Measurements from ENCODE around the gene SNTG2. TPM values are rescaled to one million over a fixed set of nuclear protein-coding genes. Genes with fewer than 3 reads are reported as not detected.

Gene SNTG2
- total RNA-seq, 2 donors from 2014 or later = 0.72 to 1.0 TPM

DNA sequence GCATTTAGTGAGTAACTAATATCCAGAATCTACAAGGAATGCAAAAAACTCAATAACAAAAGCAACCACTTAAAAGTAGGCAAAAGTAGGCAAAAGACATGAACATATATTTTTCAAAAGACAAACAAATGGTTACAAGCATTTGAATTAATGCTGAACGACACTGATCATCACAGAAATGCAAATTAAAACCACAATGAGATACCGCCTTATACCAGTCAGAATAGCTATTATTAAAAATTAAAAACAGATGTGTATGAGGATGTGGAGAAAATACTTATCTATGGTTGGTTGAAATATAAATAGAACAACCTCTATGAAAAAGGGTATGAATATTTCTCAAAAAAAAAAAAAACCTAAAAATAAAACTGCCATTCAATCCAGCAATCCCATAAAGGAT, 51.7 kb downstream of the SNTG2 start:
- no peak for DNase-seq
- H3K9ac ChIP-seq (ENCODE audit: low read depth in 2 of 2, low read length in 2 of 2) = no peak overlapping the region
- H3K9me3 ChIP-seq = no peaks in the 10 kb centered on the region
- H3K4me1 ChIP-seq = no peaks in the 10 kb centered on the region
- no peaks in the 10 kb centered on the region for H3K27me3 ChIP-seq
- H3K36me3 ChIP-seq = no peaks in the 10 kb centered on the region
- no peak for TF ChIP-seq CTCF (IDR thresholded peaks at IDR 0.05)
- H3K27ac ChIP-seq = no peak overlapping the region
- intact Hi-C loops (cut with DNase I) = no loop called here
- H3K4me3 ChIP-seq = no peak overlapping the region

GRCh38 chr2:1004398-1004797, 53.7 kb downstream of the SNTG2 start:
- DNase-seq = no peak
- H3K9me3 ChIP-seq = no peaks in the 10 kb centered on the region

DNA sequence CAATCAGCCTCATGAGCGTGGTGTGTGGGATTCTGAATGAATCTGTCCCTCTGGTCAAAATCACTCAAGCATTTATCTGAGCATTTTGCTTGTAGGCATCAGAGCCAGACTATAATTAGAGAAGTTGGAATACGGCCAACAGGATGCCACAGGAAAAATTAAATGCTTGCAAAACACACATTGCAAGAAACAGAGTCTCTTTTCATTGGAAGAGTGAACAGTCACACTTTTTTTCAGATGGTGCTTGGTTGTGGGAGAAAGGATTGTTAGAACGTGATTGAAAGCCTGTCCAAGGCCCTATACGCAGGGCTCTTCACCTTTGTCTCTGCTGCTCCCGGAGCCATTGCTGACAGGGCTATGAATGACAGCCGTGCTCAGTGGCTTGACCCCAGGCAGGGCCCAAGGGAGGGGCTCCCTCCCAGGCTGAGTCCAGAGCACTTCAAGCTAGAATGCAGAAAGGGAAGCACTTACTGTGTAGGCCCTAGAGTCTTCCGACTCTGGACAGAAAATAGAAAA, 59.8 kb downstream of the SNTG2 start:
- no peak overlapping the region for H3K9ac ChIP-seq (ENCODE audit: low read depth in 2 of 2, low read length in 2 of 2)
- no peak for DNase-seq

More at GRCh38 chr2:1004398-1004797, 53.7 kb downstream of the SNTG2 start:
- no peaks in the 10 kb centered on the region for H3K27me3 ChIP-seq
- H3K27ac ChIP-seq = no peak overlapping the region
- no peak for TF ChIP-seq CTCF (IDR thresholded peaks at IDR 0.05)
- H3K4me3 ChIP-seq = no peak overlapping the region
- intact Hi-C loops (cut with DNase I) = no loop called here
- H3K4me1 ChIP-seq = no peaks in the 10 kb centered on the region
- no peaks in the 10 kb centered on the region for H3K36me3 ChIP-seq
- no peak overlapping the region for H3K9ac ChIP-seq (ENCODE audit: low read depth in 2 of 2, low read length in 2 of 2)

GRCh38 chr2:1011006-1011405, 60.4 kb downstream of the SNTG2 start:
- Histone ChIP-seq H3K4me3 (no peak overlapping the region), H3K9ac (ENCODE audit: low read depth in 2 of 2, low read length in 2 of 2) (no peak overlapping the region), H3K27me3 (no peaks in the 10 kb centered on the region), H3K9me3 (no peaks in the 10 kb centered on the region), H3K27ac (no peak overlapping the region), H3K4me1 (no peaks in the 10 kb centered on the region), H3K36me3 (no peaks in the 10 kb centered on the region)
- DNase-seq = no peak
- no peak for TF ChIP-seq CTCF (IDR thresholded peaks at IDR 0.05)
- intact Hi-C loops (cut with DNase I) = no loop called here

More for the DNA sequence above, 59.8 kb downstream of the SNTG2 start:
- H3K9me3 ChIP-seq = no peaks in the 10 kb centered on the region
- H3K27ac ChIP-seq = no peak overlapping the region
- H3K4me1 ChIP-seq = no peaks in the 10 kb centered on the region
- intact Hi-C loops (cut with DNase I) = no loop called here
- no peaks in the 10 kb centered on the region for H3K36me3 ChIP-seq
- no peak overlapping the region for H3K4me3 ChIP-seq
- no peak for TF ChIP-seq CTCF (IDR thresholded peaks at IDR 0.05)
- H3K27me3 ChIP-seq = no peaks in the 10 kb centered on the region

DNA sequence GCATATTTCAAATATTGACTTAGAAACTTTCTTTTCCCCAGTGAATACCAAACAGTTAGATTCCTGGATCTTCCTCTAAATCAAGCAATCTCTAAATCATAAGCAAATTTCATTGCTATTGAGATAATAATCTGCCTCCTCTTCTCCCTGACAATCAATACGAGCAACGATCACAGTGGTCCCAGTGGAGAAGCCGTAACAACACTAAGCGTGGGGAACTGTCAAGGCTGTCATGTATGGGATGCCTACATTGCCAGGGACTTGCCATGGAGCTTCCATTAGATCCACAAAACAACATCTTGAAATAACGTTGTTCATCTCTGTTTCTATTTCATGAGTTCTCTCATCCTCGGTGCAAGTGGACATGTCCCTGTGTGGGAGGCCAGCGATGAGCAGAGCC, 61.3 kb downstream of the SNTG2 start:
- no peak overlapping the region for H3K4me3 ChIP-seq
- no peak for TF ChIP-seq CTCF (IDR thresholded peaks at IDR 0.05)
- intact Hi-C loops (cut with DNase I) = no loop called here
- no peak overlapping the region for H3K9ac ChIP-seq (ENCODE audit: low read depth in 2 of 2, low read length in 2 of 2)
- no peaks in the 10 kb centered on the region for H3K9me3 ChIP-seq
- no peaks in the 10 kb centered on the region for H3K36me3 ChIP-seq
- no peaks in the 10 kb centered on the region for H3K4me1 ChIP-seq
- no peaks in the 10 kb centered on the region for H3K27me3 ChIP-seq
- H3K27ac ChIP-seq = no peak overlapping the region
- no peak for DNase-seq
